Liver (tissue), 9 donors: ENCODE data around the gene NKAIN2. TPM values are rescaled to one million over a fixed set of nuclear protein-coding genes. Genes with fewer than 3 reads are reported as not detected.

Source experiments
- DNase-seq: peaks from one replicate; pipeline ENCODE4 v3.0.0-alpha.2; 2017; ENCODE audit warnings: low spot score
- H3K27ac ChIP-seq, 2 donors: one replicate each; pipeline ENCODE4 v1.7.0; 2013; ENCODE audit warnings: inconsistent platforms in 2 of 2, low read length in 2 of 2, control low read depth in 1 of 2, low read depth in 1 of 2, mild to moderate bottlenecking in 1 of 2
- H3K27me3 ChIP-seq, 4 donors: one replicate each; pipeline versions ENCODE4 v1.6.1 to v1.7.0; 2013; ENCODE audit warnings: low read length in 3 of 4, inconsistent platforms in 1 of 4, mild to moderate bottlenecking in 1 of 4, moderate library complexity in 1 of 4; ENCODE audit not compliant: control insufficient read depth in 4 of 4, insufficient read depth in 4 of 4
- H3K36me3 ChIP-seq, 4 donors: one replicate each; pipeline versions ENCODE4 v1.6.1 to v1.7.0; 2013; ENCODE audit warnings: low read length in 3 of 4, mild to moderate bottlenecking in 3 of 4, low read depth in 1 of 4, moderate library complexity in 1 of 4; ENCODE audit not compliant: control insufficient read depth in 4 of 4, insufficient read depth in 3 of 4
- H3K4me1 ChIP-seq, 4 donors: one replicate each; pipeline versions ENCODE4 v1.6.1 to v1.7.0; 2013; ENCODE audit warnings: low read length in 3 of 4, mild to moderate bottlenecking in 3 of 4, moderate library complexity in 1 of 4; ENCODE audit not compliant: control insufficient read depth in 4 of 4, insufficient read depth in 4 of 4
- H3K4me3 ChIP-seq, 3 donors: one replicate each; pipeline versions ENCODE4 v1.6.1 to v1.7.0; 2013; ENCODE audit warnings: low read length in 3 of 3, control low read depth in 1 of 3, low read depth in 1 of 3, mild to moderate bottlenecking in 1 of 3
- H3K9ac ChIP-seq, 2 donors: one replicate each; pipeline ENCODE4 v1.7.0; 2013; ENCODE audit warnings: low read length in 2 of 2, mild to moderate bottlenecking in 2 of 2, moderate library complexity in 2 of 2, control low read depth in 1 of 2, low read depth in 1 of 2
- H3K9me3 ChIP-seq, 4 donors: one replicate each; pipeline versions ENCODE4 v1.6.1 to v1.7.0; 2013; ENCODE audit warnings: low read length in 3 of 4; ENCODE audit not compliant: control insufficient read depth in 4 of 4
- EGR1 ChIP-seq, 2 donors: IDR thresholded peaks; 2 replicates each; pipeline ENCODE4 v1.6.1; 2016 to 2018; ENCODE audit warnings: antibody characterized with exemption in 2 of 2, low read depth in 2 of 2
- FOXA1 ChIP-seq: IDR thresholded peaks from 2 replicates; pipeline ENCODE4 v1.6.1; 2016; ENCODE audit warnings: antibody characterized with exemption
- FOXA2 ChIP-seq: IDR thresholded peaks from 2 replicates; pipeline ENCODE4 v1.6.1; 2016; ENCODE audit warnings: antibody characterized with exemption
- GABPA ChIP-seq, 2 donors: IDR thresholded peaks in 1 of 2; conservative IDR thresholded peaks in 1 of 2; 2 replicates each; pipeline ENCODE4 v1.6.1; 2016; ENCODE audit warnings: antibody characterized with exemption in 2 of 2, mild to moderate bottlenecking in 1 of 2, moderate library complexity in 1 of 2
- HNF4A ChIP-seq, 2 donors: conservative IDR thresholded peaks; 2 replicates each; pipeline ENCODE4 v1.6.1; 2016; ENCODE audit warnings: antibody characterized with exemption in 2 of 2, mild to moderate bottlenecking in 2 of 2
- HNF4G ChIP-seq: IDR thresholded peaks from 2 replicates; pipeline ENCODE4 v1.6.1; 2016; ENCODE audit warnings: antibody characterized with exemption
- JUND ChIP-seq, 2 donors: IDR thresholded peaks; 2 replicates each; pipeline ENCODE4 v1.6.1; 2016; ENCODE audit warnings: antibody characterized with exemption in 2 of 2
- NR2F2 ChIP-seq: IDR thresholded peaks from 2 replicates; pipeline ENCODE4 v1.6.1; 2016; ENCODE audit warnings: antibody characterized with exemption
- SP1 ChIP-seq: IDR thresholded peaks from 2 replicates; pipeline ENCODE4 v1.6.1; 2018; ENCODE audit warnings: antibody characterized with exemption, mild to moderate bottlenecking
- TAF1 ChIP-seq: conservative IDR thresholded peaks from 2 replicates; pipeline ENCODE4 v1.6.1; 2016; ENCODE audit warnings: antibody characterized with exemption, mild to moderate bottlenecking
- YY1 ChIP-seq: IDR thresholded peaks from 2 replicates; pipeline ENCODE4 v1.6.1; 2016; ENCODE audit warnings: antibody characterized with exemption, mild to moderate bottlenecking
- whole genome bisulfite sequencing: extraction: QIAGEN DNeasy Blood & Tissue Kit; methylation state at CpG from one replicate; pipeline ENCODE4 v1.1.7; 2013; 5-methylcytosine and 5-hydroxymethylcytosine counted together
- polyA plus RNA-seq, 2 donors: library from polyadenylated mRNA; stranded (reverse) in 1 of 2; unstranded in 1 of 2; fragments of 200-250 nt in 1 of 2; fragments of >200 nt in 1 of 2; fragmentation: Nextera tagmentation in 1 of 2; extraction: Ambion mirVana in 1 of 2; gene quantifications; one replicate each; pipeline versions ENCODE4 v1.2.1 to v1.2.3, GENCODE V29; 2013 to 2015
- total RNA-seq, 2 donors: library from RNA; depleted of rRNA; stranded (reverse); fragments of >200 nt; gene quantifications; one replicate each; pipeline ENCODE4 v1.2.3, GENCODE V29; 2014
- TF ChIP-seq, protein P1 (sequence below): IDR thresholded peaks from 2 replicates; pipeline ENCODE4 v1.6.1; 2016; ENCODE audit warnings: antibody characterized with exemption
- TF ChIP-seq, protein P2 (sequence below): IDR thresholded peaks from 2 replicates; pipeline ENCODE4 v1.6.1; 2016; ENCODE audit warnings: antibody characterized with exemption
- TF ChIP-seq, protein P3 (sequence below): fragments of 150-350 bp; IDR thresholded peaks from 2 replicates; pipeline ENCODE4 v1.5.1; 2017; ENCODE audit warnings: improper control_type of control experiment, low read depth, low read length; ENCODE audit not compliant: missing input control
- TF ChIP-seq, protein P4 (sequence below): IDR thresholded peaks from 2 replicates; pipeline ENCODE4 v1.6.1; 2016; ENCODE audit warnings: antibody characterized with exemption, mild to moderate bottlenecking
- TF ChIP-seq, protein P5 (sequence below): IDR thresholded peaks from 2 replicates; pipeline ENCODE4 v1.6.1; 2016; ENCODE audit warnings: antibody characterized with exemption
- donor health status: healthy.
- donor health status: healthy.
- donor health status: healthy.
- donor health status: healthy.
- donor health status: healthy.

The NKAIN2 gene
- total and polyA plus RNA-seq, 4 donors, result 0.05 to 0.14 TPM; not detected in 2

DNA sequence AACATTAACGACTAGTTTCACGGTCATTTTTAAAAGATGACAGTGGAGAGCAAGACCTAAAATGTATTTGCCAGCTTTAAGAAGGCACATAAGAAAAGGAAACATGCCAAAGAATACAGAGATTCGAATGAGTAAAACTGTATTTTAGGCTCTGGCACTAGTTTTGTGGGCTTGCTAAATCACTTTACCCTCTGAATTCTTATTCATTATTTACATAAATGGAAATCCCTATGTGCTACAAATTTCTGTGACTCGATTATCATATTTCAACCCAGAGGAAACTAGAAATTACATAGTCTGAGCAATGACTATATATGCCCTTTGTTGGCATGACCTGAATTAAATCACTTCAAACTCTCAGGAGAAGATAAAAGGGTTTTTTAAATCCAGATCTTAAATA lies 716.8 kb downstream of the NKAIN2 start:
- Histone ChIP-seq H3K4me1 (no peaks in the 10 kb centered on the region), H3K27me3 (no peaks in the 10 kb centered on the region), H3K36me3 (no peaks in the 10 kb centered on the region), H3K27ac (no peak overlapping the region), H3K9ac (no peak overlapping the region), H3K4me3 (no peak overlapping the region), H3K9me3 (no peaks in the 10 kb centered on the region)
- 63% methylated on average over 4 of the region's 4 CpGs for WGBS
- TF ChIP-seq, protein P1, sequence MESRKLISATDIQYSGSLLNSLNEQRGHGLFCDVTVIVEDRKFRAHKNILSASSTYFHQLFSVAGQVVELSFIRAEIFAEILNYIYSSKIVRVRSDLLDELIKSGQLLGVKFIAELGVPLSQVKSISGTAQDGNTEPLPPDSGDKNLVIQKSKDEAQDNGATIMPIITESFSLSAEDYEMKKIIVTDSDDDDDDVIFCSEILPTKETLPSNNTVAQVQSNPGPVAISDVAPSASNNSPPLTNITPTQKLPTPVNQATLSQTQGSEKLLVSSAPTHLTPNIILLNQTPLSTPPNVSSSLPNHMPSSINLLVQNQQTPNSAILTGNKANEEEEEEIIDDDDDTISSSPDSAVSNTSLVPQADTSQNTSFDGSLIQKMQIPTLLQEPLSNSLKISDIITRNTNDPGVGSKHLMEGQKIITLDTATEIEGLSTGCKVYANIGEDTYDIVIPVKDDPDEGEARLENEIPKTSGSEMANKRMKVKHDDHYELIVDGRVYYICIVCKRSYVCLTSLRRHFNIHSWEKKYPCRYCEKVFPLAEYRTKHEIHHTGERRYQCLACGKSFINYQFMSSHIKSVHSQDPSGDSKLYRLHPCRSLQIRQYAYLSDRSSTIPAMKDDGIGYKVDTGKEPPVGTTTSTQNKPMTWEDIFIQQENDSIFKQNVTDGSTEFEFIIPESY, result no peak
- TF ChIP-seq, protein P2, sequence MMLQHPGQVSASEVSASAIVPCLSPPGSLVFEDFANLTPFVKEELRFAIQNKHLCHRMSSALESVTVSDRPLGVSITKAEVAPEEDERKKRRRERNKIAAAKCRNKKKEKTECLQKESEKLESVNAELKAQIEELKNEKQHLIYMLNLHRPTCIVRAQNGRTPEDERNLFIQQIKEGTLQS, result no peak
- no peak for TF ChIP-seq HNF4A (conservative IDR thresholded peaks at IDR 0.05)
- no peak for TF ChIP-seq FOXA1
- TF ChIP-seq FOXA2, result no peak
- TF ChIP-seq, protein P3, sequence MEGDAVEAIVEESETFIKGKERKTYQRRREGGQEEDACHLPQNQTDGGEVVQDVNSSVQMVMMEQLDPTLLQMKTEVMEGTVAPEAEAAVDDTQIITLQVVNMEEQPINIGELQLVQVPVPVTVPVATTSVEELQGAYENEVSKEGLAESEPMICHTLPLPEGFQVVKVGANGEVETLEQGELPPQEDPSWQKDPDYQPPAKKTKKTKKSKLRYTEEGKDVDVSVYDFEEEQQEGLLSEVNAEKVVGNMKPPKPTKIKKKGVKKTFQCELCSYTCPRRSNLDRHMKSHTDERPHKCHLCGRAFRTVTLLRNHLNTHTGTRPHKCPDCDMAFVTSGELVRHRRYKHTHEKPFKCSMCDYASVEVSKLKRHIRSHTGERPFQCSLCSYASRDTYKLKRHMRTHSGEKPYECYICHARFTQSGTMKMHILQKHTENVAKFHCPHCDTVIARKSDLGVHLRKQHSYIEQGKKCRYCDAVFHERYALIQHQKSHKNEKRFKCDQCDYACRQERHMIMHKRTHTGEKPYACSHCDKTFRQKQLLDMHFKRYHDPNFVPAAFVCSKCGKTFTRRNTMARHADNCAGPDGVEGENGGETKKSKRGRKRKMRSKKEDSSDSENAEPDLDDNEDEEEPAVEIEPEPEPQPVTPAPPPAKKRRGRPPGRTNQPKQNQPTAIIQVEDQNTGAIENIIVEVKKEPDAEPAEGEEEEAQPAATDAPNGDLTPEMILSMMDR, result no peak
- TF ChIP-seq SP1, result no peak
- TF ChIP-seq GABPA (IDR thresholded peaks at IDR 0.05 in 1 of 2, conservative IDR thresholded peaks at IDR 0.05 in 1 of 2), result no peak
- TF ChIP-seq JUND (IDR thresholded peaks at IDR 0.05), result no peak
- TF ChIP-seq, protein P4, sequence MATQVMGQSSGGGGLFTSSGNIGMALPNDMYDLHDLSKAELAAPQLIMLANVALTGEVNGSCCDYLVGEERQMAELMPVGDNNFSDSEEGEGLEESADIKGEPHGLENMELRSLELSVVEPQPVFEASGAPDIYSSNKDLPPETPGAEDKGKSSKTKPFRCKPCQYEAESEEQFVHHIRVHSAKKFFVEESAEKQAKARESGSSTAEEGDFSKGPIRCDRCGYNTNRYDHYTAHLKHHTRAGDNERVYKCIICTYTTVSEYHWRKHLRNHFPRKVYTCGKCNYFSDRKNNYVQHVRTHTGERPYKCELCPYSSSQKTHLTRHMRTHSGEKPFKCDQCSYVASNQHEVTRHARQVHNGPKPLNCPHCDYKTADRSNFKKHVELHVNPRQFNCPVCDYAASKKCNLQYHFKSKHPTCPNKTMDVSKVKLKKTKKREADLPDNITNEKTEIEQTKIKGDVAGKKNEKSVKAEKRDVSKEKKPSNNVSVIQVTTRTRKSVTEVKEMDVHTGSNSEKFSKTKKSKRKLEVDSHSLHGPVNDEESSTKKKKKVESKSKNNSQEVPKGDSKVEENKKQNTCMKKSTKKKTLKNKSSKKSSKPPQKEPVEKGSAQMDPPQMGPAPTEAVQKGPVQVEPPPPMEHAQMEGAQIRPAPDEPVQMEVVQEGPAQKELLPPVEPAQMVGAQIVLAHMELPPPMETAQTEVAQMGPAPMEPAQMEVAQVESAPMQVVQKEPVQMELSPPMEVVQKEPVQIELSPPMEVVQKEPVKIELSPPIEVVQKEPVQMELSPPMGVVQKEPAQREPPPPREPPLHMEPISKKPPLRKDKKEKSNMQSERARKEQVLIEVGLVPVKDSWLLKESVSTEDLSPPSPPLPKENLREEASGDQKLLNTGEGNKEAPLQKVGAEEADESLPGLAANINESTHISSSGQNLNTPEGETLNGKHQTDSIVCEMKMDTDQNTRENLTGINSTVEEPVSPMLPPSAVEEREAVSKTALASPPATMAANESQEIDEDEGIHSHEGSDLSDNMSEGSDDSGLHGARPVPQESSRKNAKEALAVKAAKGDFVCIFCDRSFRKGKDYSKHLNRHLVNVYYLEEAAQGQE, result no peak
- no peak for TF ChIP-seq YY1
- no peak for TF ChIP-seq TAF1
- TF ChIP-seq EGR1 (IDR thresholded peaks at IDR 0.05; ENCODE audit: low read depth in 2 of 2), result no peak
- TF ChIP-seq NR2F2, result no peak
- DNase-seq, result no peak

DNA sequence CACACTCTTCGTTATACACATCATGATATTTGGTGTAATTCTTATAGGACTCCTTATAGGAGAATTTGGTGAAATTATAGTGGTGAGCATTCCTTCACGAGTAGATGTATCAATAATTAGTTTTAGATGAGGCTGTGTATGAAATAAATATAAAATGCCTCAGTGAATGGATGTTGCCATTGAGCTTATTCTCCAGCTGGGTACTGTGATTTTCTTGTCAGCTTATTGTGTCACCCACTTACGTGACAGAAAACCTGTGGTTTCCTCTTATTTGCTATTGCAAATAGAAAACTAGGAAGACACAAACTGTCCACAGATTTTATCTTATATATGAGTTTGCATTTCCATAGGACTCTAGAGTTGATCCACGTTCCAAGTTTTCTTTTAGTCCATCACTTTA lies 718.7 kb downstream of the NKAIN2 start:
- WGBS, result 73% methylated on average over 4 of the region's 4 CpGs
- no peak for DNase-seq
- no peaks in the 10 kb centered on the region for H3K27me3 ChIP-seq
- H3K9me3 ChIP-seq, result no peaks in the 10 kb centered on the region
- no peaks in the 10 kb centered on the region for H3K4me1 ChIP-seq
- no peak overlapping the region for H3K9ac ChIP-seq
- no peak overlapping the region for H3K27ac ChIP-seq
- TF ChIP-seq HNF4G, result no peak
- TF ChIP-seq, protein P3, result no peak
- no peak for TF ChIP-seq JUND (IDR thresholded peaks at IDR 0.05)
- TF ChIP-seq FOXA1, result no peak
- TF ChIP-seq, protein P2, result no peak
- TF ChIP-seq SP1, result no peak
- TF ChIP-seq TAF1, result no peak
- TF ChIP-seq NR2F2, result no peak
- no peak for TF ChIP-seq FOXA2
- TF ChIP-seq, protein P5, sequence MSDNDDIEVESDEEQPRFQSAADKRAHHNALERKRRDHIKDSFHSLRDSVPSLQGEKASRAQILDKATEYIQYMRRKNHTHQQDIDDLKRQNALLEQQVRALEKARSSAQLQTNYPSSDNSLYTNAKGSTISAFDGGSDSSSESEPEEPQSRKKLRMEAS, result no peak
- no peaks in the 10 kb centered on the region for H3K36me3 ChIP-seq
- no peak overlapping the region for H3K4me3 ChIP-seq
